K562 (cell line): ENCODE results near the gene IGSF3. TPM values are rescaled to one million over a fixed set of nuclear protein-coding genes. Genes with fewer than 3 reads are reported as not detected.

ENCODE experiments used
- EGR1 ChIP-seq: fragments of 450-650 bp; conservative IDR thresholded peaks from 2 replicates; pipeline ENCODE4 v1.6.1; 2017; ENCODE audit warnings: mild to moderate bottlenecking
- L3MBTL2 ChIP-seq: fragments of 450-650 bp; IDR thresholded peaks from 2 replicates; pipeline ENCODE4 v1.6.1; 2016; ENCODE audit warnings: mild to moderate bottlenecking, moderate library complexity
- MYBL2 ChIP-seq, 2 experiments: fragments of 450-650 bp in 1 of 2; sonication (generic) in 1 of 2; formaldehyde crosslinking in 1 of 2; IDR thresholded peaks; 2 replicates each; pipeline versions ENCODE4 v1.6.1 to v1.8.1; 2017 to 2022; ENCODE audit warnings: borderline replicate concordance in 1 of 2, inconsistent platforms in 1 of 2, low read depth in 1 of 2, mild to moderate bottlenecking in 1 of 2, missing genetic modification reagents in 1 of 2, moderate library complexity in 1 of 2
- RNF2 ChIP-seq: sonication (generic); IDR thresholded peaks from 2 replicates; pipeline ENCODE4 v1.6.1; 2016
- SNRNP70 ChIP-seq: fragments of 200-400 bp; formaldehyde crosslinking; optimal IDR thresholded peaks from 2 replicates; pipeline ENCODE3; 2017; ENCODE audit warnings: low read depth, low read length
- TBL1XR1 ChIP-seq, 2 experiments: IDR thresholded peaks; 2 replicates each; pipeline ENCODE4 v1.6.1; 2012; ENCODE audit warnings: improper control_type of control experiment in 2 of 2, low read length in 2 of 2, mild to moderate bottlenecking in 1 of 2
- ZNF263 ChIP-seq: sonication (generic); formaldehyde crosslinking; IDR thresholded peaks from 2 replicates; pipeline ENCODE4 v1.8.0; 2022; ENCODE audit warnings: mild to moderate bottlenecking, missing genetic modification reagents, borderline replicate concordance
- ZSCAN29 ChIP-seq: fragments of 450-650 bp; IDR thresholded peaks from 2 replicates; pipeline ENCODE4 v1.6.1; 2017
- polyA plus RNA-seq, 8 experiments: library from polyadenylated mRNA; depleted of rRNA in 4 of 8; stranded (reverse) in 5 of 8; unstranded in 3 of 8; fragments of >200 nt; fragmentation: Nextera tagmentation in 2 of 8; fragmentation: Illumina TruSeq in 1 of 8; extraction: Ambion mirVana in 2 of 8; extraction: Trizol in 1 of 8; gene quantifications; 2 replicates each; pipeline versions ENCODE4 v1.2.1 to v1.2.3, GENCODE V29; 2011 to 2014; ENCODE audit warnings: inconsistent platforms in 1 of 8, missing spikeins in 1 of 8
- total RNA-seq, 7 experiments: library from RNA; depleted of rRNA in 6 of 7; stranded (reverse); fragments of >200 nt in 6 of 7; fragmentation: Illumina TruSeq in 2 of 7; extraction: Trizol in 2 of 7; gene quantifications; 2 replicates each; pipeline versions ENCODE4 v1.2.1 to v1.2.3, GENCODE V29; 2011 to 2021; ENCODE audit warnings: low replicate concordance in 1 of 7
- TF ChIP-seq, protein P1 (sequence below), 2 experiments: fragments of 450-650 bp; IDR thresholded peaks; 2 replicates each; pipeline ENCODE4 v1.6.1; 2018; ENCODE audit warnings: mild to moderate bottlenecking in 2 of 2, low read depth in 1 of 2; ENCODE audit not compliant: partially characterized antibody in 2 of 2

The IGSF3 gene
- total and polyA plus RNA-seq, 9 of the 15 experiments (the other 6 are each of a cell fraction or from before 2014, with no cell fraction given): 1.1 to 15.0 (median 8.3) TPM

DNA sequence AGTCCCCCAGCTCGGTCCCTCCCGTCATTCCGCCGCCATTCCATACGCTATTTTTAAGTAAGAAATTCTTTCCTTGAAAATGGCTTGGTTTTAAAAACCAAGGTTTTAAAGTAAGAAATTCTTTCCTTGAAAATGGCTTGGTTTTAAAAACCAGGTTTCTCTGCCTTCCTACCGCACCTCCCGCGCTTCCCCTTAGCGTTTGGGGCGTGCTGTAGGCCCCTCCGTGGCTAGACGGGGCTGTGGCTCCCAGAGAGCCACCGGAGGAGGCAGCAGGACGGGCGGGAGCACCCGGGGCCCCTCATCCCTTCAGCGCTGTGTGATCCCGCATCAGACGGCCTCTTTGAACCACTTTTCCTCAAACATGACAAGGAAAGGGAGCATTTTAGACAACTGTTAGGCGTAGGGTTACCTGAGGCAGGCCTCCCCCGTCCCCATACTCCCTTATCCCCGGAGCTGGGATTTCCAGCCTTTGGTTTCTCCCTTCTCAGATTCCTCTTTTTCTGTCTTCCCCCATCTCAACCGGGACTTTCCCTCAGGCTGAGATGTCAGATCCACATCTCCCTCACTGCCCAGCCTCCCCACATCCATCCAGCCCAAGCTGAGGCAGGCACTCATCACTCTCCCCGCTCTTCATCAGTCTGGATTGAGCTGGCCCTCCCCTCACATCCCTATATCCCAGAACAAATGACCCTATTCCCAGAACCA, 96.2 kb downstream of the IGSF3 start (continued):
- TF ChIP-seq TBL1XR1 (IDR thresholded peaks at IDR 0.05; ENCODE audit: low read length in 2 of 2) (no peak), EGR1 (no peak), RNF2 (no peak), SNRNP70 (no peak), MYBL2 (IDR thresholded peaks at IDR 0.05; ENCODE audit: low read depth) (no peak), MYBL2 (CRISPR knock-in tag; IDR thresholded peaks at IDR 0.05; ENCODE audit: borderline replicate concordance) (no peak), ZNF263 (peak; percentile 88), ZSCAN29 (0 out of 2 replicates have a peak, but pooled peaks have one; percentile 28), L3MBTL2 (peak; percentile 62; the same call in 1 of the 2 replicates)
- TF ChIP-seq, protein P1, sequence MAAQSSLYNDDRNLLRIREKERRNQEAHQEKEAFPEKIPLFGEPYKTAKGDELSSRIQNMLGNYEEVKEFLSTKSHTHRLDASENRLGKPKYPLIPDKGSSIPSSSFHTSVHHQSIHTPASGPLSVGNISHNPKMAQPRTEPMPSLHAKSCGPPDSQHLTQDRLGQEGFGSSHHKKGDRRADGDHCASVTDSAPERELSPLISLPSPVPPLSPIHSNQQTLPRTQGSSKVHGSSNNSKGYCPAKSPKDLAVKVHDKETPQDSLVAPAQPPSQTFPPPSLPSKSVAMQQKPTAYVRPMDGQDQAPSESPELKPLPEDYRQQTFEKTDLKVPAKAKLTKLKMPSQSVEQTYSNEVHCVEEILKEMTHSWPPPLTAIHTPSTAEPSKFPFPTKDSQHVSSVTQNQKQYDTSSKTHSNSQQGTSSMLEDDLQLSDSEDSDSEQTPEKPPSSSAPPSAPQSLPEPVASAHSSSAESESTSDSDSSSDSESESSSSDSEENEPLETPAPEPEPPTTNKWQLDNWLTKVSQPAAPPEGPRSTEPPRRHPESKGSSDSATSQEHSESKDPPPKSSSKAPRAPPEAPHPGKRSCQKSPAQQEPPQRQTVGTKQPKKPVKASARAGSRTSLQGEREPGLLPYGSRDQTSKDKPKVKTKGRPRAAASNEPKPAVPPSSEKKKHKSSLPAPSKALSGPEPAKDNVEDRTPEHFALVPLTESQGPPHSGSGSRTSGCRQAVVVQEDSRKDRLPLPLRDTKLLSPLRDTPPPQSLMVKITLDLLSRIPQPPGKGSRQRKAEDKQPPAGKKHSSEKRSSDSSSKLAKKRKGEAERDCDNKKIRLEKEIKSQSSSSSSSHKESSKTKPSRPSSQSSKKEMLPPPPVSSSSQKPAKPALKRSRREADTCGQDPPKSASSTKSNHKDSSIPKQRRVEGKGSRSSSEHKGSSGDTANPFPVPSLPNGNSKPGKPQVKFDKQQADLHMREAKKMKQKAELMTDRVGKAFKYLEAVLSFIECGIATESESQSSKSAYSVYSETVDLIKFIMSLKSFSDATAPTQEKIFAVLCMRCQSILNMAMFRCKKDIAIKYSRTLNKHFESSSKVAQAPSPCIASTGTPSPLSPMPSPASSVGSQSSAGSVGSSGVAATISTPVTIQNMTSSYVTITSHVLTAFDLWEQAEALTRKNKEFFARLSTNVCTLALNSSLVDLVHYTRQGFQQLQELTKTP (IDR thresholded peaks at IDR 0.05; ENCODE audit: low read depth in 1 of 2, partially characterized antibody in 2 of 2): peak in 1 of 2 experiments; percentile 50
